ENCODE measurements around the gene RAI1.

DNA sequence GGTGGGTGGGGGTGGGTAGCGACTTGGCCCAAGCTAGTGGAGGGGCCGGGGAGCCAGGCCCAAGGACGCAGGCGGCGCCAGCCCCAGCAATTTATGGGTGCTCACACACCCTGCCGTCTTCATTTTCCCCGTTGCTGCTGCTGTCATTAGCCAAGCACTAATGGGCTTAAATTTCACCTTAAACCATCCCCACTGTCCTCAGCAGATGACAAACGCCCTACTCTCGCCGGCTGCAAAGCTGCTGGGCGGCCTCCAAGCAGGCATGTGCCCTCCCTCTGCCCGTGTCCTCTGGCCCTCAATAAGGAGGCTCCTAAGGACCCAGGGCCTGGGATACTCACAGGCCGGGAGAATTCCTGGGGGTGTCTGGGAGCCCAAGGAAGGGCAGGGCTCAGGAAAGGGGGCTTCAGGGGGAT is 89.4 kb downstream of the RAI1 start:
- TF ChIP-seq, protein P1, sequence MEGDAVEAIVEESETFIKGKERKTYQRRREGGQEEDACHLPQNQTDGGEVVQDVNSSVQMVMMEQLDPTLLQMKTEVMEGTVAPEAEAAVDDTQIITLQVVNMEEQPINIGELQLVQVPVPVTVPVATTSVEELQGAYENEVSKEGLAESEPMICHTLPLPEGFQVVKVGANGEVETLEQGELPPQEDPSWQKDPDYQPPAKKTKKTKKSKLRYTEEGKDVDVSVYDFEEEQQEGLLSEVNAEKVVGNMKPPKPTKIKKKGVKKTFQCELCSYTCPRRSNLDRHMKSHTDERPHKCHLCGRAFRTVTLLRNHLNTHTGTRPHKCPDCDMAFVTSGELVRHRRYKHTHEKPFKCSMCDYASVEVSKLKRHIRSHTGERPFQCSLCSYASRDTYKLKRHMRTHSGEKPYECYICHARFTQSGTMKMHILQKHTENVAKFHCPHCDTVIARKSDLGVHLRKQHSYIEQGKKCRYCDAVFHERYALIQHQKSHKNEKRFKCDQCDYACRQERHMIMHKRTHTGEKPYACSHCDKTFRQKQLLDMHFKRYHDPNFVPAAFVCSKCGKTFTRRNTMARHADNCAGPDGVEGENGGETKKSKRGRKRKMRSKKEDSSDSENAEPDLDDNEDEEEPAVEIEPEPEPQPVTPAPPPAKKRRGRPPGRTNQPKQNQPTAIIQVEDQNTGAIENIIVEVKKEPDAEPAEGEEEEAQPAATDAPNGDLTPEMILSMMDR (conservative IDR thresholded peaks at IDR 0.05; ENCODE audit: low read length), result no peak
- TF ChIP-seq EZH2phosphoT487 (IDR thresholded peaks at IDR 0.05; ENCODE audit: borderline replicate concordance, low read depth, low read length), result no peak

All from OCI-LY7 (cell line).